Caco-2 (cell line): Measurements from ENCODE around the gene DNER. TPM values are rescaled to one million over a fixed set of nuclear protein-coding genes. Genes with fewer than 3 reads are reported as not detected.

Experiments
- BruUV-seq: library from RNA; stranded (reverse); fragments of 400-500 nt; replicated peaks from 2 replicates; lab custom pipeline; 2021; lab: Mats Ljungman, UMichigan
- CTCF ChIA-PET: fragments of 300-600 bp; sonication (Branson Sonifier 250); formaldehyde crosslinking; loops from one replicate; lab custom pipeline; 2022; ENCODE audit warnings: antibody characterized with exemption; lab: Charles Lee
- POLR2A ChIA-PET: fragments of 300-600 bp; sonication (Branson Sonifier 250); formaldehyde crosslinking; loops from one replicate; lab custom pipeline; 2022; ENCODE audit warnings: antibody characterized with exemption; lab: Charles Lee
- DNase-seq, 2 experiments: peaks; one replicate each; pipeline versions ENCODE4 v3.0.0 to v3.0.0-alpha.2; 2020 to 2022
- H3K27me3 ChIP-seq: replicated peaks from 2 replicates; pipeline ENCODE4 v1.6.0; 2011; ENCODE audit warnings: low read length; ENCODE audit not compliant: control insufficient read depth, insufficient read depth
- H3K36me3 ChIP-seq: 2 replicates; pipeline ENCODE4 v1.5.1; 2011; ENCODE audit warnings: low read length; ENCODE audit not compliant: control insufficient read depth, insufficient read depth
- H3K4me1 ChIP-seq: fragments of 250-450 bp; sonication (Bioruptor Pico); 2 replicates; pipeline ENCODE4 v1.5.1; 2020; ENCODE audit warnings: mild to moderate bottlenecking
- H3K4me3 ChIP-seq: 2 replicates; pipeline ENCODE4 v1.5.1; 2011; ENCODE audit warnings: low read depth, mild to moderate bottlenecking, control low read depth, low read length
- H3K9me3 ChIP-seq: fragments of 250-450 bp; sonication (Bioruptor Pico); 2 replicates; pipeline ENCODE4 v1.5.1; 2020; ENCODE audit warnings: mild to moderate bottlenecking, moderate library complexity
- H3K27ac Mint-ChIP-seq: one replicate; pipeline ENCODE4 v1.8.0; 2022; ENCODE audit warnings: mixed read lengths; ENCODE audit not compliant: unreplicated experiment
- H3K27me3 Mint-ChIP-seq: one replicate; pipeline ENCODE4 v1.8.0; 2022; ENCODE audit warnings: mixed read lengths; ENCODE audit not compliant: insufficient read depth, unreplicated experiment
- H3K36me3 Mint-ChIP-seq: one replicate; pipeline ENCODE4 v1.8.0; 2022; ENCODE audit warnings: mild to moderate bottlenecking, mixed read lengths; ENCODE audit not compliant: insufficient read depth, unreplicated experiment
- H3K4me1 Mint-ChIP-seq: one replicate; pipeline ENCODE4 v1.8.0; 2022; ENCODE audit warnings: low read depth, mixed read lengths; ENCODE audit not compliant: unreplicated experiment
- H3K4me3 Mint-ChIP-seq: one replicate; pipeline ENCODE4 v1.8.0; 2022; ENCODE audit warnings: mild to moderate bottlenecking, moderate library complexity, mixed read lengths; ENCODE audit not compliant: unreplicated experiment
- H3K9me3 Mint-ChIP-seq: one replicate; pipeline ENCODE4 v1.8.0; 2022; ENCODE audit warnings: mixed read lengths; ENCODE audit not compliant: unreplicated experiment
- CTCF ChIP-seq, 2 experiments: fragments of 200-600 bp in 1 of 2; IDR thresholded peaks; 1 replicate in 1 of 2; 2 replicates in 1 of 2; pipeline versions ENCODE4 v1.5.1 to v1.8.0; 2011 to 2022; ENCODE audit warnings: antibody characterized with exemption in 1 of 2, control low read depth in 1 of 2, inconsistent platforms in 1 of 2, low read depth in 1 of 2, low read length in 1 of 2, mild to moderate bottlenecking in 1 of 2, moderate library complexity in 1 of 2; ENCODE audit not compliant: insufficient read depth in 1 of 2, severe bottlenecking in 1 of 2, unreplicated experiment in 1 of 2
- intact Hi-C: fragments of 100-400 bp; cut with micrococcal nuclease; formaldehyde crosslinking; loops from one replicate; pipeline ENCODE4 v1.10.0; 2022; ENCODE audit not compliant: unreplicated experiment
- total RNA-seq: library from RNA; stranded (reverse); gene quantifications from 2 replicates; pipeline ENCODE4 v1.2.3, GENCODE V29; 2022

DNER gene
- total RNA-seq, 1 experiment from 2014 or later = not detected

DNA sequence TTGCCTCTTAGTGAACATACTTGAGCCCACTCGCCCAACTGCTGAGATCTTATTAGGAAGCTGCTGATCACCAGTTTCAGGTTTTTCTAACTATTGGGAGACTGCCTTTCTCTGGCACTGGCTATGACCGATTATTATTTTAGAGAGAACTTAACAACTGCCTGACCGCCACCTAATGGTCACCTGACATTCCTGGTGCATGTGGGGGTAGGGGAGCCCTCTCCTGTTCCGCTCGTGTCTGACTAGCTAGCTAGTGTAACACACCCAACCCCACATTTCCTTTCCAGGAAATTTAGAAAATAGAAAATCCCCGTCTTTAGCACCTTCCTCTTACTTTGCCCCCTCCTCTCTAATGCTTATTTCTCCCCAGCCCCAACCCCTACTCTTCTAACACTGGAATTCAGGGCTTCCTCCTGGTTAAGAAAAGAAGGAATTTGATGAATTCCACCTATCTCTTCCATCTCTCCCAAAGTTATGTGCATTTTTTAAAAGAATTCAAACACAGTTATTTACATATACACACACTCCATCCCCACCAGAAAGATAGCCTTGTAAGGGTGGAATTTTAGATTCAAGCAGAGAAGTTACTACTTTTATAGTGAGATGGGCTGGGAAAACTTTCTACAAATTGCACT, 19.4 kb upstream of the DNER start:
- Histone ChIP-seq H3K4me1 (0 out of 2 replicates have a peak, but pooled peaks cover 7% of the 10 kb centered on the region), H3K36me3 (no peaks in the 10 kb centered on the region), H3K27me3 (no peaks in the 10 kb centered on the region), H3K4me3 (no peak overlapping the region), H3K9me3 (0 out of 2 replicates have a peak, but pooled peaks cover 8% of the 10 kb centered on the region)
- Mint-ChIP-seq H3K36me3 (no peaks in the 10 kb centered on the region), H3K9me3 (peaks cover 9% of the 10 kb centered on the region), H3K27me3 (no peaks in the 10 kb centered on the region), H3K4me3 (peak overlapping the region; percentile 10), H3K4me1 (peaks cover 17% of the 10 kb centered on the region), H3K27ac (peak overlapping the region; percentile 24)
- POLR2A ChIA-PET = no interaction called here
- CTCF ChIA-PET = no interaction called here
- intact Hi-C loops = no loop called here
- DNase-seq = peak in 1 of 2 experiments; percentile 12
- BruUV-seq = no TSS peak
- TF ChIP-seq CTCF (IDR thresholded peaks at IDR 0.05; ENCODE audit: insufficient read depth in 1 of 2, low read depth in 1 of 2, low read length in 1 of 2, severe bottlenecking in 1 of 2, unreplicated experiment in 1 of 2) = peak in 1 of 2 experiments; percentile 1

- intact Hi-C loops = no loop called here
- Histone ChIP-seq H3K36me3 (no peaks in the 10 kb centered on the region), H3K27me3 (no peaks in the 10 kb centered on the region), H3K4me1 (0 out of 2 replicates have a peak, but pooled peaks cover 7% of the 10 kb centered on the region), H3K4me3 (no peak overlapping the region), H3K9me3 (0 out of 2 replicates have a peak, but pooled peaks cover 3% of the 10 kb centered on the region)
- no peak for DNase-seq
- BruUV-seq = no TSS peak
- no peak overlapping the region for H3K4me3 Mint-ChIP-seq
- no peaks in the 10 kb centered on the region for H3K27me3 Mint-ChIP-seq
- peaks cover 17% of the 10 kb centered on the region for H3K4me1 Mint-ChIP-seq
- no peak for TF ChIP-seq CTCF (IDR thresholded peaks at IDR 0.05; ENCODE audit: insufficient read depth in 1 of 2, low read depth in 1 of 2, low read length in 1 of 2, severe bottlenecking in 1 of 2, unreplicated experiment in 1 of 2)
- H3K27ac Mint-ChIP-seq = no peak overlapping the region
- ChIA-PET POLR2A (no interaction called here), CTCF (no interaction called here)
- H3K36me3 Mint-ChIP-seq = no peaks in the 10 kb centered on the region
- H3K9me3 Mint-ChIP-seq = peaks cover under 1% of the 10 kb centered on the region
Observed at GRCh38 chr2:229732897-229733296, 18.5 kb upstream of the DNER start.

- Mint-ChIP-seq H3K27me3 (no peaks in the 10 kb centered on the region), H3K9me3 (no peaks in the 10 kb centered on the region), H3K4me3 (no peak overlapping the region), H3K36me3 (no peaks in the 10 kb centered on the region), H3K27ac (no peak overlapping the region), H3K4me1 (peaks cover 17% of the 10 kb centered on the region)
- Histone ChIP-seq H3K9me3 (no peaks in the 10 kb centered on the region), H3K27me3 (no peaks in the 10 kb centered on the region), H3K4me1 (0 out of 2 replicates have a peak, but pooled peaks cover 7% of the 10 kb centered on the region), H3K4me3 (no peak overlapping the region), H3K36me3 (no peaks in the 10 kb centered on the region)
- POLR2A ChIA-PET = no interaction called here
- BruUV-seq = no TSS peak
- intact Hi-C loops = no loop called here
- CTCF ChIA-PET = no interaction called here
- DNase-seq = no peak
- TF ChIP-seq CTCF (IDR thresholded peaks at IDR 0.05; ENCODE audit: insufficient read depth in 1 of 2, low read depth in 1 of 2, low read length in 1 of 2, severe bottlenecking in 1 of 2, unreplicated experiment in 1 of 2) = no peak
Observed at GRCh38 chr2:229731916-229732315, 17.6 kb upstream of the DNER start.
